Suppressor macrophage treated with lipopolysaccharide for 1 hour (primary cell): Measurements from ENCODE around the gene KIAA0040.

ENCODE experiments used
- DNase-seq, 3 donors: peaks; one replicate each; pipeline ENCODE4 v3.0.0-alpha.2; 2020 to 2022

The KIAA0040 gene

GRCh38 chr1:175200678-175201521, 8.3 kb upstream of the KIAA0040 start:
- DNase-seq = no peak

DNA sequence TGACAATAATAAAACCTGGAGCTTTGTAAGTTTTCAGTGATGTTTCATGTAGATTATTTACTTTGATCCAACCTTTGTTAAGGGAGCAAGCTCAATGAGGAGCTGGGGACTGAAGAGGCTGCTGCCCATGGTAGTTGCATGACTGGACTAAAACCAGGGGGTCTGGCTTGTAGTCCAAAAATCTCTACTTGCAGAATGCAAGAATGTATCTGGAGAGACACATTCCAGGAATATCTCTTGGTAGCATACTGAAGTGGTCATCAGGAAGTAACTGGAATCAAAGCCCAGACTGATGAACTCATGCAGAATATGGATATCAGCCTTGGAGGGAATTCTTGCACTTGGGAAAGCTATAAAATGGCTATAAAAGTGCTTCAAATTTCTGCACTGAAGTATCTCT, 5.8 kb upstream of the KIAA0040 start:
- no peak for DNase-seq

- peak; percentile 63 to 79 (median 78) for DNase-seq
These were observed 5.0 kb upstream of the KIAA0040 start for GRCh38 chr1:175197531-175197930.

GRCh38 chr1:175195798-175196197, 3.2 kb upstream of the KIAA0040 start:
- DNase-seq = peak; percentile 57 to 76 (median 61)

GRCh38 chr1:175195281-175195680, 2.7 kb upstream of the KIAA0040 start:
- no peak for DNase-seq

DNA sequence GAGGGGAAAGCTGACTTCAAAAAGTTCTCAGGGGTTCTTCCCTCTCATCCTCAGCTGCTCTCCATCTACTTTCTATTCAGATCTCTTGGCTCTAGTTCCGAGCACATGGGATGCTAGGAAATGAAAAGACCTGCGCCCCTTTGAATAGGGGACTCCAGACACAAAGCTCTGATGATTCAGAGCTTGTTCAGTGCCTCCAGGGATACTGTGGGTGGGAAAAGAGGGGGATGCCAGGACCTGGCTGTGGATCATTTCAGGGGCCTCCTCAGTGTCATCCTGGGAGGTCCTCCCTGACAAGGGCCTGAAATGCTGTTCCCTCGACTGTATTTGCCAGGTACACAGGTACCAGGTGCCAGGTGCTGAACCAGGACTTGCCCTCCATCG, 943 bp upstream of the KIAA0040 start:
- DNase-seq = peak; percentile 20 to 31 (median 23)

GRCh38 chr1:175192111-175192629, 406 bp downstream of the KIAA0040 start:
- peak; percentile 36 to 62 (median 47) for DNase-seq

- peak; percentile 44 to 63 (median 60) for DNase-seq
These were observed 917 bp downstream of the KIAA0040 start for GRCh38 chr1:175191659-175192058.

DNA sequence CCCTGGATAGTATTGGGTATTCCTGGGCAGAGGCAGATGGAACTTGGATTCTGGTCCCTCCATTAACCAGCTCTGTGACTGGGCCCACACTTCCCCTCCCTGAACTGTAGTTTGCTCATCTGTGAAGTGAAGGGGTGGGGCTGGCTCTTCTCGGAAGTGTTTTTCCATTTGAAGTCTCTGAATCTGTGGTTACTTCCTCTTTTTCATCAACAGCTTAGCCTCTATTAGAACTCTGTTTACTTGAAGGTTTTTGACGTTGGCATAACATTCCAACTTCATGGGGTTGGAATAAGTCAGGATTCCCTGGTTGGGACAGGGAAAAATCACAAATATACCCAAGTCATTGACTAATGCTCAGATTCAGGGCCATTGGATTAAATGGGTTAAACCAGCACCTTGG, 3.6 kb downstream of the KIAA0040 start:
- peak; percentile 83 to 88 (median 83) for DNase-seq

GRCh38 chr1:175186433-175187160, 6.0 kb downstream of the KIAA0040 start:
- peak; percentile 22 to 64 (median 47) for DNase-seq

GRCh38 chr1:175185903-175186302, 6.7 kb downstream of the KIAA0040 start:
- peak in 2 of 3 donors; percentile 8 to 41 for DNase-seq

DNA sequence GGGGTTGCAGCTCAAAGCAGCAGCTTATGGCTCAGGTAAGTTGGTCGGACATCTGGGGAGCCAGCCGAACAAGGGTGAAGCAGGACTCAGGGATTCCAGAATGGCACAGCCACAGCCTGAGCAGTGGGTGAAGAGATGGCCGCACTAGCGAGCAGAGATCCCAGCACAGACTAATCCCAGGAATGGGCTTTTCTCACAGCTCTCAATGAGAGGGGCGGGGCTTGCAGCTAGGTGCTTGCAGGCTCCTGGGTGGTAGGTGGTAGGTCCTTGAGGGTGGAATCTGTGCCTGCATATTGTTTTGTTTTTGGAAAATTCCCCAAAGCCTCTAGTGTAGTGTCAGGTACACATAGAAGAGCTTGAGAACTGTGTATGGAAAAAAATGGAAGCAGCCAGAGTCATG, 9.0 kb downstream of the KIAA0040 start:
- DNase-seq = no peak

DNA sequence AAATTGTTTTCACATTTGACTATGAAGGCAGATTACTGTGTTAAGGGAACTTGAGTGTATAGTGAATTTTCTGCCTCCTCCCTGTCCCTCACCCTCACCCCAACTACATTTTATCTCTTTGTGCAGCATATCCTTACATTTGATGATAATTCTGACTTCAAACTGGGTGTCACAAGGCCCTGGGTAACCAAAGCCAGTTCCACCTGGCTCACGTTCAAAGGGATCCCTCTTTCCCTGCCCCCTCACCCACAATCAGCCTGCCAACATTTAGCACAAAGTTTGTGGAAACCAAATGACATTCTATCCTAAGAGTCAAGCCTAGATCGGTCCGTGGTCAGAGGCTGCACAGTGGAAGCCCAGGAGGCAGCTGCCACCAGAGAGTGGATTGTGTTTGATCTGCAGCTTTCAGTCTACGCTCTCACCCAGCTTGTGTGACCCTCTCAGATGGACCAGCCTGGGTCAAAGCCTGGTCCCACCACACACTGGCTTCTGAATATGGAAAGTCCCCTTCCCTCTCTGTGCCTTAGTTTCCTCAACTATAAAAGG, 10.3 kb downstream of the KIAA0040 start:
- DNase-seq = no peak

GRCh38 chr1:175179837-175180590, 12.6 kb downstream of the KIAA0040 start:
- no peak for DNase-seq

DNA sequence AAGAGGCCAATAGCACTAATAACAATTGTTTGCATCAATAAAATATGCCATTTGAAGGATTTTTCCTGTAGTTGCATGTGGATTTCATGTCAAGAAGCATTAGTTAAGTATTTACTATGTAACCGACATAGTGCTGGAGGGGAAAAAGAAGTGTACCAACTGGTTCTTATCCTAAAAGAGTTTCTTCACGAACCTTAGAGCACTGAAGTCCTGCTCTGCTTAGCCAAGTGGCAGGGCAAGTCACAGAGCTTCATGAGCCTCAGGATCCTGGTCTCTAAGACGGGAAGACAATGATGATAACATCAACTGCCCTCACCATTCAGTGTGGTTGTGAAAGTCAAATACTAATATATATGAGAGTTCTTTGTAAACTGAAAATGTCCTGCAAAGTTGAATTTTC, 14.1 kb downstream of the KIAA0040 start:
- DNase-seq = no peak

GRCh38 chr1:175178056-175178455, 14.5 kb downstream of the KIAA0040 start:
- DNase-seq = no peak

DNA sequence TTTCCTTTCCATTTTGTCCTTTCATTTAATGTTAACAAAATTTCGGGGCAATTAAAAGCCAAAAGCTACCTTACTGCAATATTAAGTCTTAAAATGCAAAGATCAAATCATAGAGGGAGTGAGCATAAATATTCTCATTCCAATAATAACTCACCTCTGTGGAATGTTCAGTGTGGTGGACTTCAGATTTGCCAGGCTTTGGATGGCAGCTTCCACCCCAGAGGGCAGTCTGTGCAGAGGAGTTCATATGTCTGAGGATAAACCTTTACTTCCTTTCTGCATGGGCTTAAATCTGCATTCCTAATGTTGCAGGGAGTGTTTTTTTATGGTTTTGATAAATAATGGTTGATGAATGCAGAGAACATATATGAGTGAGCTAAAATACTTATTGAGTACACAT, 16.3 kb downstream of the KIAA0040 start:
- DNase-seq = no peak

DNA sequence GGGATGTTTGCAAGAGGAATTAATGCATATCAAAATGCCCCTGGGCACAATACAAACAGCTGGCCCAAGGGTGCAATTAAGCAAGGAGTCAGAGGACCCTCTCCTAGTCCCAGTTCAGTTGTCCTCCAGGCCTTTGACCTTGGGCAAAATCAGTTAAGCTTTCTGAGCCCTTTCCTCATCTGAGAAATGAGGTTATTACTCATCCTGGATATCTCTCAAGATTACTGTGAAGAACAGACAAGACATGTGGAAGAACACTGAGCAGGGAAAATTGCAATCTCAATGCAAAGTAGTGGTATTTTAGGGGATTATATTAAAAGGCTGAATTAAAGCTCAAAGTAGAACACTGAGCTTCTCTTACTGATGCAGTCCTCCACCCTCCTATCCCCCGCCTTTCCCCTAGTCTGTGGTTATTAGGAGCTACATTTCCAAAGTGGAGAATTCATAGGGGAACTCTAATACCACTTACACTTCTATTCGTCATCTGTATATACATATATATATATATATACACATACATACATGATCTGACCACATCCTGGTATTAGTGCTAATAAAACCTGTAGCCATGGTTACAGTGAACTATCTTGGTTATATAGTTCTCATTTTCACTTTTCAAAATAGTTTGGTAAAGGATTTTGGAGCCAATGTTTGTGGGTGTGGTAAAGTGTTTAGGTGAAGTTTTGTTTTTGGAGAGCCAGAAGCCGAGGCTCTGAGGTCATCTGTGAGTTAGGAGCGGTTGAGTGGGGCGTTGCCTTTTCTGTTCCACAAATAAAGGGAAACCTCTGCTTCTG, 18.1 kb downstream of the KIAA0040 start:
- no peak for DNase-seq

GRCh38 chr1:175173531-175173930, 19.0 kb downstream of the KIAA0040 start:
- DNase-seq = no peak

- DNase-seq = no peak
These were observed 20.1 kb downstream of the KIAA0040 start for GRCh38 chr1:175172503-175172902.

GRCh38 chr1:175171036-175171913, 21.3 kb downstream of the KIAA0040 start:
- no peak for DNase-seq
